ENCODE data around the gene CBLB. TPM values are rescaled to one million over a fixed set of nuclear protein-coding genes. Genes with fewer than 3 reads are reported as not detected.

The CBLB gene
- total RNA-seq, 1 donor from 2014 or later = 5.9 TPM

DNA sequence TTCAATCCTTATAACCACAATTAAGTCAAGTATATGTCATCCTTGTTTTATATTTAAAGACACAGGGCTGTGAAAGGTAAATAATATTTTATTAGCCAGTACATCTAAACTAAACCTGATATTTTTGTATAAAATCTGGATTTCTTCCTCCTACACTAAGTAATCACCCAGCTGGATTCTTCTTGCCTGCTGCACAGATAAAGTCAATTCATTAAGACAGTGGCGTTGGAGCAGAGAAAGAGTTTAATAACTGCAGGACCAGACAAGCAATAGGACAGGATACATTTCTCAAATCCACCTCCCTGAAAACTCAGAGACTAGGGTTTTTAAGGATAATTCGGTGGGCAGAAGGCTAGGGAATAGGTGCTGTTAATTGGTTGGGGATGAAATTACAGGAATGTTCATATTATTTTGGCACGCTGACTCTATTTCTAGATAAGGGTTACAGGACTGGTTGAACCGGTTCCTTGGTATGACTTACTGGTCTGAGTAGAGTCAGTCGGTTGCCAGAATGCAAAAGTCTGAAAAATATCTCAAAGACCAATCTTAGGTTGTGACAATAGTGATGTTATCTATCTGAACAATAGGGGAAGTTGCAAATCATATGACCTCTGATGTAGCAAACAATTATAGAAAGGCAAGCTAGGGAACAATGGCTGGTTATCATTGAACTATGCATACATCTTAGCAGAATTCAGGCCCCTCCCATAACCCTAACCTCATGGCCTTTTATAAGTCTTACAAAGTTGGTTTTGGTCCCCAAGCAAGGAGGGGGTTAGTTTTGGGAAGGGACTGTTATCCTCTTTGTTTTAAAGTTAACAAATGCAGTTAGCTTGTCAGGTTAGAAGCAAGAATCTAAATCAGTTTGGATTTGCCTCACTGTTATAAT is 257.3 kb downstream of the CBLB start:
- no peak overlapping the region for H3K4me3 ChIP-seq (ENCODE audit: low read depth, low read length)
- DNase-seq (ENCODE audit: low read depth) = no peak
- TF ChIP-seq, protein P1, sequence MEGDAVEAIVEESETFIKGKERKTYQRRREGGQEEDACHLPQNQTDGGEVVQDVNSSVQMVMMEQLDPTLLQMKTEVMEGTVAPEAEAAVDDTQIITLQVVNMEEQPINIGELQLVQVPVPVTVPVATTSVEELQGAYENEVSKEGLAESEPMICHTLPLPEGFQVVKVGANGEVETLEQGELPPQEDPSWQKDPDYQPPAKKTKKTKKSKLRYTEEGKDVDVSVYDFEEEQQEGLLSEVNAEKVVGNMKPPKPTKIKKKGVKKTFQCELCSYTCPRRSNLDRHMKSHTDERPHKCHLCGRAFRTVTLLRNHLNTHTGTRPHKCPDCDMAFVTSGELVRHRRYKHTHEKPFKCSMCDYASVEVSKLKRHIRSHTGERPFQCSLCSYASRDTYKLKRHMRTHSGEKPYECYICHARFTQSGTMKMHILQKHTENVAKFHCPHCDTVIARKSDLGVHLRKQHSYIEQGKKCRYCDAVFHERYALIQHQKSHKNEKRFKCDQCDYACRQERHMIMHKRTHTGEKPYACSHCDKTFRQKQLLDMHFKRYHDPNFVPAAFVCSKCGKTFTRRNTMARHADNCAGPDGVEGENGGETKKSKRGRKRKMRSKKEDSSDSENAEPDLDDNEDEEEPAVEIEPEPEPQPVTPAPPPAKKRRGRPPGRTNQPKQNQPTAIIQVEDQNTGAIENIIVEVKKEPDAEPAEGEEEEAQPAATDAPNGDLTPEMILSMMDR (conservative IDR thresholded peaks at IDR 0.05; ENCODE audit: low read depth, low read length) = no peak

DNA sequence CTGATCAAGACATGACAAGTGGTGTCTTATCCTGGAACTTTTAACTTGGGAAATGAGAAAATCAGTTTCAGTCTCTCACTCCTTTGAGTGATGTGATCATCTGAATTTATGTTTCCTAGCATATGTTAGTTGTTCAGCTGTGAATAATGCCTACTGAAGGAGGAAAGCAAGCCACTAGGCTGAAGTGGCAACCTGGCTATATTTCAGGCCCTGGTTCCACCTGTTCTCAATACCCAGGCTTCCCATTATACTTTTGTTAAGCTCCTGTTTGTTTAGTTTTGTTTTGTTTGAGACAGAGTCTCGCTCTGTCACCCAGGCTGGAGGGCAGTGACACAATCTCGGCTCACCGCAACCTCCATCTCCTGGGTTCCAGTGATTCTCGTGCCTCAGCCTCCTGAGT is 258.3 kb downstream of the CBLB start:
- no peak for DNase-seq (ENCODE audit: low read depth)
- TF ChIP-seq, protein P1 (conservative IDR thresholded peaks at IDR 0.05; ENCODE audit: low read depth, low read length) = no peak
- no peak overlapping the region for H3K4me3 ChIP-seq (ENCODE audit: low read depth, low read length)

DNA sequence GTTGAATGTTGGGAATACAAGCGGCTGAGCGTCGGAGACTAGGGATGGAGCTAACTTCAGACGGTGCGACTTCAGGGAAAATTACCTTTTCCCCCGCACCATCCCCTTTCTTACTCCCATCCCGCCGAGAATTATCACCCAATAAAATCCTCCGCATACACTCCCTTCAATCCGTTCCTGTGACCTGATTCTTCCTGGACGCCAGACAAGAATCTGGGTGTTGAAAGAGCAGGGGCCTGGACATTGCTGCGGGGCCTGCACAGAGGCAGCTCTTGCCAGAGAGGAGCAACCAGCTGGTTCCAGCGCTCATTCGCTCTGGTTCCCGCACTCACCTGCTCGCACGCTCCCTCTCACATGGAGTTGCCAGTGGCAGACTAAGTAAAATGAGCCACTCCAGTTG is 260.2 kb downstream of the CBLB start:
- TF ChIP-seq, protein P1 (conservative IDR thresholded peaks at IDR 0.05; ENCODE audit: low read depth, low read length) = no peak
- H3K4me3 ChIP-seq (ENCODE audit: low read depth, low read length) = no peak overlapping the region
- DNase-seq (ENCODE audit: low read depth) = no peak

DNA sequence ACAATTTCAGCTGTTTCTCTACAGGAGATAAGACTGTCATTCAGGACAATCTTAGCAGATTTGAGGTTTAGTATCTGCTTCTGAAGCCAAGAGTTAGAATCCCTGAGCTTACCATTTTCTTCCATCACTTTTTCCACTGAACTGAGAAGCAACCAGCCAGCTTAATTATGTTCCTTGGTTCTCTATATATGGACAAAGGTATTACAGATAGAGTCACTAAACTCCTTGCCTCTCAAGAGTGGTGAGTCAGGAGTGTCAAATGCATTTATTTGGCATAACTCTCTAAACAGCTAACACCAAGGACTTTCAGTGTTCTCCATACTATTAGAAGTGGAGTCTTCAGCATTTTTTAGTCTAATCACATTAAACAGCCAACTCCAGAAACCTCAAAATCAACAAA is 262.8 kb downstream of the CBLB start:
- no peak overlapping the region for H3K4me3 ChIP-seq (ENCODE audit: low read depth, low read length)
- no peak for DNase-seq (ENCODE audit: low read depth)
- TF ChIP-seq, protein P1 (conservative IDR thresholded peaks at IDR 0.05; ENCODE audit: low read depth, low read length) = no peak
